Measurements from ENCODE around the gene TRIM17.

The TRIM17 gene

DNA sequence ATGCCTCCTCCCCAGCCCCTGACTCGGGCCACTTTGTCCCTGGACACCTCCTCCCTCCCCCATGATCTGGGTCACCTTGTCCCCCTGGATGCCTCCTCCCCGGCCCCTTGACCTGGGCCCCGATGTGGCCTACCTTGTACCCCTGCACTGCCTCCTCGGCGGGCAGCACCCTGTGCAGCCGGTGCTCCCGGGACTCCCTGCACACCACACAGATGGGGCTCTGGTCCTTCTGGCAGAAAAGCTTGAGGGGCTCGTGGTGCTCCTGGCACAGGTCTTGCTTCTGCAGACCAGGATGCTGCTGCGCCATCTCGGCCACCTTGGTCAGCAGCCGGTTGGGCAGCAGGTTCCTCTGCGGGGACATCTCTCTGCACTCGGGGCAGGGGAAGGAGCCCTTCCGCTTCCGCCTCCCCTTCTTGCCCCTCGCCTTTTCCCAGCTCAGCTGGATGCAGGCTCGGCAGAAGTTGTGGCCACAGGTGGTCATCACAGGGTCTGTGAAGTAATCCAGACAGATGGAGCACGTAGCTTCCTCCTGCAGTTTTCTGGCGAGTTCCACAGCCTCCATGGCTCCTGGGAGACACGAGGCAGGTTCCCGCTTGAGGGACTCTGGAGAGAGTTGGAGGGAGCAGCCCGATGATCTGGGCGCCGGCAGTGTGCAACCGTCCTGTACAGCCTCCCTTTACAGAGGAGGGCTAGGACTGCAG lies 2.0 kb downstream of the TRIM17 start:
- Histone ChIP-seq H3K79me2 (ENCODE audit: insufficient read depth, low read length) (no peaks in the 10 kb centered on the region), H3F3A (ENCODE audit: insufficient read depth, low read length) (no peaks in the 10 kb centered on the region), H3K27me3 (ENCODE audit: insufficient read depth, low read length) (no peaks in the 10 kb centered on the region), H3K9ac (ENCODE audit: low read length) (no peak overlapping the region), H3K27ac (ENCODE audit: low read depth, low read length, poor library complexity, severe bottlenecking) (no peak overlapping the region), H3K4me2 (ENCODE audit: low read length) (no peak overlapping the region), H3K9me2 (ENCODE audit: low read depth, low read length) (no peaks in the 10 kb centered on the region), H3K4me3 (ENCODE audit: low read depth, low read length, poor library complexity, severe bottlenecking) (no peak overlapping the region), H2AFZ (ENCODE audit: low read length) (no peak overlapping the region), H3K9me3 (ENCODE audit: low read length) (no peaks in the 10 kb centered on the region), H3K4me1 (ENCODE audit: insufficient read depth, low read length, severe bottlenecking) (no peaks in the 10 kb centered on the region), H3K36me3 (ENCODE audit: insufficient read depth, low read length) (no peaks in the 10 kb centered on the region), H4K20me1 (ENCODE audit: insufficient read depth, low read length) (no peaks in the 10 kb centered on the region)
- TF ChIP-seq EZH2 (IDR thresholded peaks at IDR 0.05; ENCODE audit: borderline replicate concordance, low read length), result no peak
- TF ChIP-seq, protein P1, sequence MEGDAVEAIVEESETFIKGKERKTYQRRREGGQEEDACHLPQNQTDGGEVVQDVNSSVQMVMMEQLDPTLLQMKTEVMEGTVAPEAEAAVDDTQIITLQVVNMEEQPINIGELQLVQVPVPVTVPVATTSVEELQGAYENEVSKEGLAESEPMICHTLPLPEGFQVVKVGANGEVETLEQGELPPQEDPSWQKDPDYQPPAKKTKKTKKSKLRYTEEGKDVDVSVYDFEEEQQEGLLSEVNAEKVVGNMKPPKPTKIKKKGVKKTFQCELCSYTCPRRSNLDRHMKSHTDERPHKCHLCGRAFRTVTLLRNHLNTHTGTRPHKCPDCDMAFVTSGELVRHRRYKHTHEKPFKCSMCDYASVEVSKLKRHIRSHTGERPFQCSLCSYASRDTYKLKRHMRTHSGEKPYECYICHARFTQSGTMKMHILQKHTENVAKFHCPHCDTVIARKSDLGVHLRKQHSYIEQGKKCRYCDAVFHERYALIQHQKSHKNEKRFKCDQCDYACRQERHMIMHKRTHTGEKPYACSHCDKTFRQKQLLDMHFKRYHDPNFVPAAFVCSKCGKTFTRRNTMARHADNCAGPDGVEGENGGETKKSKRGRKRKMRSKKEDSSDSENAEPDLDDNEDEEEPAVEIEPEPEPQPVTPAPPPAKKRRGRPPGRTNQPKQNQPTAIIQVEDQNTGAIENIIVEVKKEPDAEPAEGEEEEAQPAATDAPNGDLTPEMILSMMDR (IDR thresholded peaks at IDR 0.05; ENCODE audit: low read length), result no peak

DNA sequence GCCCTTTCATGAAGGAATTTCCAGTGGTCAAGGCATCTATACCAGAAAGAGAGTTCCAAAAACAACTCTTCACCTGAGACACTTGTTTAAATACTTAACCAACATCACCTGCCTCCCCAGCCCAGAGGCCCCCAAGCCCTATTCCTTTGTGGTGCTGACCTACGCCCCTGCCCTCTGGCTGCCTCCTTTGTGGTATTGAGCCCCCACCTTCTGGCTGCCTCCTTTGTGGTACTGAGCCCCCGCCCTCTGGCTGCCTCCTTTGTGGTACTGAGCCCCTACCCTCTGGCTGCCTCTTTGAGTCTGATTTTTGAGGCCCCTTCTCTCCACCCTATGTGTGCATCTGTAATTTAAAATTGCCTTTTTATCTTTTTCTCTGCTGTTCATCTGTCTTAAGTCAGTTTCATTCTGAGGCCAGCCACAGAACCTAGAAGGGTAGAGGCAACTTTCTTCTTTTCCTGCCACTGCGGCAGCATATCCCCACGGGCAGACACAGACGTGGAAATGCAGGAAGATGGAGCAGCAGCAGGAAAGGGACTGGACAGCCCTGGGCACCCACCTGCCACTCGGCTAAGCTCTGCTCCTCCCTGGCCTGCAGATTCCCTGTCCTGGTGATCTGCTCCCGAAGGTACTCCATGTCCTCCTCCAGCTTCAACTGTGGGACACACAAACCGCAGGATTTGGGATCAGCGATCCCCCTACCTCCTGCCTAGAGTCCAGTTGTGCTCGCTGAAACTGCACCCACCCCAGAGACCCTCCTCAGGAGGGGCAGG lies 3.2 kb downstream of the TRIM17 start:
- Histone ChIP-seq H2AFZ (ENCODE audit: low read length) (no peak overlapping the region), H3K9ac (ENCODE audit: low read length) (no peak overlapping the region), H3K9me2 (ENCODE audit: low read depth, low read length) (no peaks in the 10 kb centered on the region), H3K79me2 (ENCODE audit: insufficient read depth, low read length) (no peaks in the 10 kb centered on the region), H3K4me3 (ENCODE audit: low read depth, low read length, poor library complexity, severe bottlenecking) (no peak overlapping the region), H3K4me1 (ENCODE audit: insufficient read depth, low read length, severe bottlenecking) (no peaks in the 10 kb centered on the region), H3K9me3 (ENCODE audit: low read length) (no peaks in the 10 kb centered on the region), H3K27me3 (ENCODE audit: insufficient read depth, low read length) (no peaks in the 10 kb centered on the region), H3K4me2 (ENCODE audit: low read length) (no peak overlapping the region), H3K36me3 (ENCODE audit: insufficient read depth, low read length) (no peaks in the 10 kb centered on the region), H3F3A (ENCODE audit: insufficient read depth, low read length) (no peaks in the 10 kb centered on the region), H3K27ac (ENCODE audit: low read depth, low read length, poor library complexity, severe bottlenecking) (no peak overlapping the region), H4K20me1 (ENCODE audit: insufficient read depth, low read length) (no peaks in the 10 kb centered on the region)
- no peak for TF ChIP-seq EZH2 (IDR thresholded peaks at IDR 0.05; ENCODE audit: borderline replicate concordance, low read length)
- TF ChIP-seq, protein P1 (IDR thresholded peaks at IDR 0.05; ENCODE audit: low read length), result no peak

DNA sequence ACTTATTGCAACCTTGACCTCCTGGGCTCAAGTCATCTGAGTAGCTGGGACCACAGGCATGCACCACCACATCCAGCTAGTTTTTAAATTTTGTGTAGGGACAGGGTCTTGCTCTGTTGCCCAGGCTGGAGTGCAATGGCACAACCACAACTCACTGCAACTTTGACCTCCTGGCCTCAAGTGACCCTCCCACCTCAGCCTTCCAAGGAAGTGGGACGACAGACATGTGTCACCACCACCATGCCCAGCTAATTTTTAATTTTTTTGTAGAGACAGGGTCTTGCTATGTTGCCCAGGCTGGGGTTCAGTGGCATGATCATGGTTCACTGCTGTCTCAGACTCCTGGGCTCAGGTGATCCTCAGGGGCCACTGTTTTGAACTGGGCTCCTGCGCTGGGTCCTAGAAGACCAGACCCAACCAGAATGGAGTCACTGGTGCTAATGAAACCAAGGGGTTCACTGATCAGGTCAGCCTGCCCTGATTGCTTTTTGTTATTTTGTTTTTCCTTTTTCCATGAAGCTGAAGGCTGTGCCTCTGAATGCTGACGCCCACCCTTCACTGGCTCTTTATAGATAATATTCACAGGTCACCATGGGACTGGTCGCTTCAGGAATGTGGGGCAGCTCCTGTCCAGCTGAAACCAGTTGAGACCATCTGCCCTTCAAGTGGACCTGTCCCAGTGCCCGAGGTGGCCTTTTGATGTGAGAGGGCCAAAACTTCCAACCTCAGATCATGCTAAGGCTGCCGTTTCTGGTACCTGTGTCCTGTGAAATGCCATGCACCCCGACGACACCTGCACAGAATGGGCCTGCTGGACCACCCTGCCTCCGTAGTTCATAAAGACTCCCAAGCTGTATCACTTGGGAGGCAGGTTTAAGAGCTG lies 4.9 kb downstream of the TRIM17 start:
- no peak for TF ChIP-seq EZH2 (IDR thresholded peaks at IDR 0.05; ENCODE audit: borderline replicate concordance, low read length)
- TF ChIP-seq, protein P1 (IDR thresholded peaks at IDR 0.05; ENCODE audit: low read length), result no peak
- Histone ChIP-seq H3K4me3 (ENCODE audit: low read depth, low read length, poor library complexity, severe bottlenecking) (no peak overlapping the region), H3K9me2 (ENCODE audit: low read depth, low read length) (no peaks in the 10 kb centered on the region), H3K79me2 (ENCODE audit: insufficient read depth, low read length) (no peaks in the 10 kb centered on the region), H3K4me1 (ENCODE audit: insufficient read depth, low read length, severe bottlenecking) (peaks cover 8% of the 10 kb centered on the region), H3K27me3 (ENCODE audit: insufficient read depth, low read length) (no peaks in the 10 kb centered on the region), H3K9ac (ENCODE audit: low read length) (no peak overlapping the region), H3K4me2 (ENCODE audit: low read length) (no peak overlapping the region), H4K20me1 (ENCODE audit: insufficient read depth, low read length) (no peaks in the 10 kb centered on the region), H3F3A (ENCODE audit: insufficient read depth, low read length) (no peaks in the 10 kb centered on the region), H3K9me3 (ENCODE audit: low read length) (no peaks in the 10 kb centered on the region), H3K36me3 (ENCODE audit: insufficient read depth, low read length) (no peaks in the 10 kb centered on the region), H2AFZ (ENCODE audit: low read length) (no peak overlapping the region), H3K27ac (ENCODE audit: low read depth, low read length, poor library complexity, severe bottlenecking) (no peak overlapping the region)
